A549 (cell line): ENCODE results near the gene LSS. TPM values are rescaled to one million over a fixed set of nuclear protein-coding genes. Genes with fewer than 3 reads are reported as not detected.

Source experiments
- ATAC-seq, 2 experiments: fragments of 200-7000 bp in 1 of 2; fragments of >200 bp in 1 of 2; cut with Nextera tagmentation in 1 of 2; cut with Tn5 transposase in 1 of 2; 3 replicates each; pipeline versions ENCODE4 v1.8.0 to v1.9.1; 2018 to 2020; ENCODE audit warnings: mild to moderate bottlenecking in 1 of 2, moderate library complexity in 1 of 2
- CTCF ChIA-PET: fragments of 300-600 bp; sonication (Branson Sonifier 250); formaldehyde crosslinking; extraction: SDS; loops from one replicate; lab custom pipeline; 2021; ENCODE audit warnings: antibody characterized with exemption, inconsistent platforms; lab: Yijun Ruan, JAX
- POLR2A ChIA-PET: fragments of 350-600 bp; formaldehyde crosslinking; extraction: SDS; loops from one replicate; lab custom pipeline; 2021; ENCODE audit warnings: antibody characterized with exemption, inconsistent platforms; lab: Yijun Ruan, JAX
- DNase-seq, 2 experiments: peaks; one replicate each; pipeline versions ENCODE4 v3.0.0 to v3.0.0-alpha.2; 2011 to 2016; ENCODE audit warnings: low read depth in 1 of 2, low spot score in 1 of 2
- FAIRE-seq: peaks from 2 replicates; lab custom pipeline; 2011; peaks lifted over from hg19 to GRCh38; lab: Jason Lieb, UNC
- H3K27ac ChIP-seq, 2 experiments: fragments of >200 bp; sonication (Bioruptor Twin); formaldehyde crosslinking; 3 replicates each; pipeline ENCODE4 v1.5.1; 2016 to 2017
- H3K4me1 ChIP-seq: fragments of >200 bp; sonication (Bioruptor Twin); formaldehyde crosslinking; 3 replicates; pipeline ENCODE4 v1.6.1; 2016
- H3K4me2 ChIP-seq: fragments of >200 bp; sonication (Bioruptor Twin); formaldehyde crosslinking; 3 replicates; pipeline ENCODE4 v1.6.1; 2016
- H3K4me3 ChIP-seq: fragments of >200 bp; sonication (Bioruptor Twin); formaldehyde crosslinking; 3 replicates; pipeline ENCODE4 v1.5.1; 2016
- H3K9me3 ChIP-seq: fragments of >200 bp; sonication (Bioruptor Twin); formaldehyde crosslinking; 3 replicates; pipeline ENCODE4 v1.6.1; 2016
- CBX2 ChIP-seq: fragments of 200-600 bp; sonication (generic); IDR thresholded peaks from 2 replicates; pipeline ENCODE4 v1.6.1; 2016; ENCODE audit warnings: low read depth, mild to moderate bottlenecking, borderline replicate concordance
- CHD4 ChIP-seq: fragments of 200-600 bp; sonication (generic); IDR thresholded peaks from 2 replicates; pipeline ENCODE4 v1.6.1; 2016; ENCODE audit warnings: antibody characterized with exemption, mild to moderate bottlenecking, borderline replicate concordance
- EHF ChIP-seq: fragments of 250-450 bp; sonication (Bioruptor Pico); IDR thresholded peaks from 2 replicates; pipeline ENCODE4 v1.5.0; 2020; ENCODE audit warnings: mild to moderate bottlenecking
- ESRRA ChIP-seq: fragments of 150-350 bp; IDR thresholded peaks from 2 replicates; pipeline ENCODE4 v1.6.1; 2014; ENCODE audit warnings: mild to moderate bottlenecking, low read length, borderline replicate concordance
- FOSB ChIP-seq: fragments of 250-450 bp; sonication (Bioruptor Pico); IDR thresholded peaks from 2 replicates; pipeline ENCODE4 v1.5.0; 2020; ENCODE audit warnings: mild to moderate bottlenecking, moderate library complexity
- HOXB13 ChIP-seq: fragments of 250-450 bp; sonication (Bioruptor Pico); IDR thresholded peaks from 2 replicates; pipeline ENCODE4 v1.5.0; 2020; ENCODE audit warnings: low read depth, mild to moderate bottlenecking, moderate library complexity
- HOXB5 ChIP-seq: fragments of 250-450 bp; sonication (Bioruptor Pico); IDR thresholded peaks from 2 replicates; pipeline ENCODE4 v1.5.0; 2020; ENCODE audit warnings: mild to moderate bottlenecking, moderate library complexity
- JUNB ChIP-seq: fragments of >200 bp; sonication (Bioruptor Twin); formaldehyde crosslinking; IDR thresholded peaks from 2 replicates; pipeline ENCODE4 v1.6.1; 2016
- KDM5A ChIP-seq: fragments of 200-600 bp; sonication (generic); IDR thresholded peaks from 2 replicates; pipeline ENCODE4 v1.6.1; 2016; ENCODE audit warnings: antibody characterized with exemption, mild to moderate bottlenecking
- POLR2A ChIP-seq: IDR thresholded peaks from 2 replicates; pipeline ENCODE4 v1.6.1; 2012; ENCODE audit warnings: mild to moderate bottlenecking, low read length
- POLR2AphosphoS2 ChIP-seq: conservative IDR thresholded peaks from 2 replicates; pipeline ENCODE4 v1.6.1; 2012; ENCODE audit warnings: low read length, improper control_type of control experiment, inconsistent platforms
- RAD21 ChIP-seq, 2 experiments: fragments of >200 bp in 1 of 2; sonication (Bioruptor Twin) in 1 of 2; formaldehyde crosslinking in 1 of 2; IDR thresholded peaks in 1 of 2; conservative IDR thresholded peaks in 1 of 2; 2 replicates in 1 of 2; 3 replicates in 1 of 2; pipeline ENCODE4 v1.6.1; 2012 to 2018; ENCODE audit warnings: inconsistent platforms in 1 of 2
- SMC3 ChIP-seq: fragments of >200 bp; sonication (Bioruptor Twin); formaldehyde crosslinking; IDR thresholded peaks from 3 replicates; pipeline ENCODE4 v1.6.1; 2018; ENCODE audit warnings: inconsistent platforms
- SREBF2 ChIP-seq: fragments of 450-650 bp; IDR thresholded peaks from 2 replicates; pipeline ENCODE4 v1.6.1; 2014; ENCODE audit warnings: mild to moderate bottlenecking, moderate library complexity
- WGBS: methylation state at CpG from one replicate; pipeline ENCODE4 v1.1.6; 2017; ENCODE audit errors: missing lambda C conversion rate; 5-methylcytosine and 5-hydroxymethylcytosine counted together
- polyA plus RNA-seq, 4 experiments: library from polyadenylated mRNA; depleted of rRNA in 3 of 4; stranded (reverse); fragments of >200 nt; fragmentation: RNase III in 1 of 4; extraction: RNeasy Plus Mini Kit Qiagen cat#74134 plus additional on column Dnase treatment in 1 of 4; gene quantifications; 2 replicates in 3 of 4; 3 replicates in 1 of 4; pipeline ENCODE4 v1.2.3, GENCODE V29; 2011 to 2017
- TF ChIP-seq, protein P1 (sequence below): fragments of 200-600 bp; sonication (generic); IDR thresholded peaks from 2 replicates; pipeline ENCODE4 v1.6.1; 2016; ENCODE audit warnings: antibody characterized with exemption, mild to moderate bottlenecking, moderate library complexity
- TF ChIP-seq, protein P2 (sequence below): fragments of 250-450 bp; sonication (Bioruptor Pico); IDR thresholded peaks from 2 replicates; pipeline ENCODE4 v1.5.0; 2020; ENCODE audit warnings: low read depth, mild to moderate bottlenecking, moderate library complexity
- TF ChIP-seq, protein P3 (sequence below): IDR thresholded peaks from 2 replicates; pipeline ENCODE4 v1.6.1; 2012
- TF ChIP-seq, protein P4 (sequence below): fragments of 250-450 bp; sonication (Bioruptor Pico); IDR thresholded peaks from 2 replicates; pipeline ENCODE4 v1.5.0; 2021; ENCODE audit warnings: mild to moderate bottlenecking, moderate library complexity, borderline replicate concordance

The LSS gene
- polyA plus RNA-seq, 2 of the 4 experiments (the other 2 are of a cell fraction): 9.5 to 22.0 TPM

DNA sequence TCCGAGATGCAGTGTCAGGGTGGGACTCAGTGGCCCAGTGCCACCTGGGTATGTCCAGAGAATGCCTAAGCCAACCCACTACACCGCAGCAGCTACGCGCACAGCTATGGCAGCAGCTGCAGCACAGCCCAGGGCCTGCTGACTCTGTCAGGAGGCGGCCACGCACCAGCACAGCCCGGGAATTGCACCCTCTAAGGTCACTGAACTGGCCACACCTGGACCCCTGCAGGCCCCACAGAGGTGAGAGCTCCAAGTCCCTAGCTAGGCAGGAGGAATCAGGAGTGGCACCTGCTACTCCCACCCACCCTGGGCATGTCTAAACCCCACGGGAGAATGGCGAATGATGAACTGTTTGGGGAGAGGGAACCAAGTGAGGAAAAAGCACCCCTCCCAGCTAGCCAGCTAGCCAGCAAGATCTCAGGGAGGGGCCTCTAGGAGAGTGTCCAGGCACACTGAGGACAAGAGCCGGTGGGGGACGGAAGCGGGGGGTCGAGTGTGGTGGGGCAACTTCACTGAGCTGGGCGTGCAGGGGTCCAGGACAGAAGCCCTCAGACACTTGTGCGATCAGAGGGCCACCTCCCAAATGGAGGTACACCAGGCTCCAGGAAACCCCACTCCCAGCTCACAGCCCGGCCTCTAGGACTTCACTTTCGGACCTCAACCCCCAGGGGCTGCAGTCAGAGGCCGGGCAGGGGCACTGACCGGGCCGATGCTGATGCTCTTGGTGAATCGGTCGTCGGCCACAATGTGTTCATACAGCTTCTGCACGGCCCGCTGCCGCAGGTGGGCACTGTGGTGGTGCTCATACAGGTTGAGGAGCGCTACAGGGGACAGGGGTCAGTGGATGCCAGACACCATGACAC lies 13.9 kb downstream of the LSS start:
- Histone ChIP-seq H3K4me1 (no peaks in the 10 kb centered on the region), H3K4me2 (no peak overlapping the region), H3K27ac (no peak overlapping the region), H3K9me3 (no peaks in the 10 kb centered on the region), H3K4me3 (no peak overlapping the region)
- ATAC-seq (no peak), FAIRE-seq (no peak), DNase-seq (no peak)
- POLR2A ChIA-PET: no interaction called here
- 88% methylated on average over 9 of the region's 27 CpGs for WGBS
- CTCF ChIA-PET: interaction anchor here (0.8 to 2.3 kb wide), 4 partner anchors 10 to 20 kb away, joined by 3 to 7 read pairs (median 4); partner anchors contain the start of gene LSS
- no peak for TF ChIP-seq RAD21 (conservative IDR thresholded peaks at IDR 0.05 in 1 of 2, IDR thresholded peaks at IDR 0.05 in 1 of 2)
- no peak for TF ChIP-seq CBX2
- no peak for TF ChIP-seq POLR2A
- TF ChIP-seq HOXB13: no peak

DNA sequence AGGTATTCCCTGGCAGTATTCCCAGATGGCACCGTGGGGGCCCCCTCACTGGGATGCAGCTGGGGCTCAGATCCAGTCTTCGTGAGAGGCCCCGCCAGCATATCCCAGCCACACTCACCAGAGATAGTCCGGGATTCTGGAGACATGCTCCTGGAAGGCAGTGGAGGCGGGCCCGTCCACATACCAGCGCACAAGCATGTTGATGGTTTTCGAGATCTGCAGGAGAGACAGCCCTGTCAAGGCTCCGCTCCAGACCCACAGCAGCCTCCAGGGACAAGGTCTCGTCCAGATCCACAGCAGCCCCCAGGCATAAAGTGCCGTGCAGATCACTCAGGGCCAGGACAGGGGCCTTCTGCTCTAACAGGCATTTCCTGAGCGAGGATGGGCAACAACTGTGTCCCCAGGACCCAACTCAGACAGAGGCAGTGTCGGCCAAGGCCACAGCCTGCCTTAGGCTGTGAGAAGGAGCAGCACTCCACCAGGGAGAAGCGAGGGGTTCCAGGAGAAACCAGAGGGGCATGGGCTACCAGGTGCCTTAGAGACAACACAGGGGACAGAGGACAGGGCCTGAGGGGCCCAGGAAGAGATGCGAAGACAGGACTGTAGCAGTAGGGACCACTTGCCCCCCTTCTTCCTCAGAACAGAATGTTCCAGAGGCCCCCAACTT lies 14.8 kb downstream of the LSS start:
- DNase-seq: no peak
- no peaks in the 10 kb centered on the region for H3K9me3 ChIP-seq
- no peak for ATAC-seq
- no peak for FAIRE-seq
- no peak overlapping the region for H3K4me3 ChIP-seq
- POLR2A ChIA-PET: no interaction called here
- CTCF ChIA-PET: no interaction called here
- H3K27ac ChIP-seq: no peak overlapping the region
- no peaks in the 10 kb centered on the region for H3K4me1 ChIP-seq
- no peak overlapping the region for H3K4me2 ChIP-seq
- WGBS: 88% methylated on average over 9 of the region's 15 CpGs
- no peak for TF ChIP-seq HOXB5
- no peak for TF ChIP-seq JUNB
- TF ChIP-seq, protein P1, sequence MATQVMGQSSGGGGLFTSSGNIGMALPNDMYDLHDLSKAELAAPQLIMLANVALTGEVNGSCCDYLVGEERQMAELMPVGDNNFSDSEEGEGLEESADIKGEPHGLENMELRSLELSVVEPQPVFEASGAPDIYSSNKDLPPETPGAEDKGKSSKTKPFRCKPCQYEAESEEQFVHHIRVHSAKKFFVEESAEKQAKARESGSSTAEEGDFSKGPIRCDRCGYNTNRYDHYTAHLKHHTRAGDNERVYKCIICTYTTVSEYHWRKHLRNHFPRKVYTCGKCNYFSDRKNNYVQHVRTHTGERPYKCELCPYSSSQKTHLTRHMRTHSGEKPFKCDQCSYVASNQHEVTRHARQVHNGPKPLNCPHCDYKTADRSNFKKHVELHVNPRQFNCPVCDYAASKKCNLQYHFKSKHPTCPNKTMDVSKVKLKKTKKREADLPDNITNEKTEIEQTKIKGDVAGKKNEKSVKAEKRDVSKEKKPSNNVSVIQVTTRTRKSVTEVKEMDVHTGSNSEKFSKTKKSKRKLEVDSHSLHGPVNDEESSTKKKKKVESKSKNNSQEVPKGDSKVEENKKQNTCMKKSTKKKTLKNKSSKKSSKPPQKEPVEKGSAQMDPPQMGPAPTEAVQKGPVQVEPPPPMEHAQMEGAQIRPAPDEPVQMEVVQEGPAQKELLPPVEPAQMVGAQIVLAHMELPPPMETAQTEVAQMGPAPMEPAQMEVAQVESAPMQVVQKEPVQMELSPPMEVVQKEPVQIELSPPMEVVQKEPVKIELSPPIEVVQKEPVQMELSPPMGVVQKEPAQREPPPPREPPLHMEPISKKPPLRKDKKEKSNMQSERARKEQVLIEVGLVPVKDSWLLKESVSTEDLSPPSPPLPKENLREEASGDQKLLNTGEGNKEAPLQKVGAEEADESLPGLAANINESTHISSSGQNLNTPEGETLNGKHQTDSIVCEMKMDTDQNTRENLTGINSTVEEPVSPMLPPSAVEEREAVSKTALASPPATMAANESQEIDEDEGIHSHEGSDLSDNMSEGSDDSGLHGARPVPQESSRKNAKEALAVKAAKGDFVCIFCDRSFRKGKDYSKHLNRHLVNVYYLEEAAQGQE: no peak
- TF ChIP-seq, protein P2, sequence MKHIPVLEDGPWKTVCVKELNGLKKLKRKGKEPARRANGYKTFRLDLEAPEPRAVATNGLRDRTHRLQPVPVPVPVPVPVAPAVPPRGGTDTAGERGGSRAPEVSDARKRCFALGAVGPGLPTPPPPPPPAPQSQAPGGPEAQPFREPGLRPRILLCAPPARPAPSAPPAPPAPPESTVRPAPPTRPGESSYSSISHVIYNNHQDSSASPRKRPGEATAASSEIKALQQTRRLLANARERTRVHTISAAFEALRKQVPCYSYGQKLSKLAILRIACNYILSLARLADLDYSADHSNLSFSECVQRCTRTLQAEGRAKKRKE (CRISPR knock-in tag): no peak
- TF ChIP-seq SREBF2: no peak

DNA sequence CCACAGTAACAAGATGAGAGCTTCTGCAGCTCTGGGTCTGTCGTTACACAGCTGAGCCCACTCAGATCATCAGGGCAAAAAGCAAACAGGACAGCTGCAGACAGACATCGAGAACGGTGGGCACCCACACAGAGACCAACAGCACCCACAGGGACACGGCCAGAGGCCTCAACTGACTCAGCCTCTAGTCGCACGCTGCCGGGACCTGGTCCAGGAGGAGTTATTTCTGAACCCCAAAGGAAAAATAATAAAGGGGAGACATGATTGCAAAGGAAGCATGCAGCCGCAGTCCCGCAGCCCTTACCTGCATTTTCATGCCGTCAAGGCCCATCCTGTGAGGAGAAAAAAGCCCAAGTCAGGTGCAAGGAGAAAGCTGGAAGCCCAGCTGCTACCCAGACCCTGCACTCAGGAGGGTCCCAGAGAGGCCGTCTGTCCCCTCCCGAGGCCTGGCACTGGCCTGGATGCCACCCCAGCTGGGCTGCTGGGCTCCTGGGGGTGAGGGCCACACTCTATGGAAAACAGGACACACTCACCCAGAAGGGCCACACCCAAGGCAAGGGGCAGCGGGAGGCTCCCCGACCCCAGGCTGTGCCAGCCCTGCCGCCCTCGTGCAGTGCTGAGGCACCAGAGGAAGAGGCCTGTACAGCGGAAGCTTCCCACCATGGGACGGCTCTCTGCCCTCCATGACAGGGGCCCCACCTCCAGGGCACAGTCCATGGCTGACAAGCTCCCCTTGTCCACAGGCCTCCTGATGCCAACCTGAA lies 15.7 kb downstream of the LSS start:
- H3K4me1 ChIP-seq: no peaks in the 10 kb centered on the region
- ATAC-seq (no peak), FAIRE-seq (no peak), DNase-seq (no peak)
- TF ChIP-seq, protein P1: no peak
- TF ChIP-seq FOSB (no peak), CHD4 (no peak), SMC3 (no peak), KDM5A (no peak), RAD21 (conservative IDR thresholded peaks at IDR 0.05 in 1 of 2, IDR thresholded peaks at IDR 0.05 in 1 of 2) (no peak), EHF (CRISPR knock-in tag) (no peak), CBX2 (no peak), POLR2AphosphoS2 (no peak), ESRRA (no peak)
- TF ChIP-seq, protein P3, sequence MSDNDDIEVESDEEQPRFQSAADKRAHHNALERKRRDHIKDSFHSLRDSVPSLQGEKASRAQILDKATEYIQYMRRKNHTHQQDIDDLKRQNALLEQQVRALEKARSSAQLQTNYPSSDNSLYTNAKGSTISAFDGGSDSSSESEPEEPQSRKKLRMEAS: no peak
- TF ChIP-seq, protein P4, sequence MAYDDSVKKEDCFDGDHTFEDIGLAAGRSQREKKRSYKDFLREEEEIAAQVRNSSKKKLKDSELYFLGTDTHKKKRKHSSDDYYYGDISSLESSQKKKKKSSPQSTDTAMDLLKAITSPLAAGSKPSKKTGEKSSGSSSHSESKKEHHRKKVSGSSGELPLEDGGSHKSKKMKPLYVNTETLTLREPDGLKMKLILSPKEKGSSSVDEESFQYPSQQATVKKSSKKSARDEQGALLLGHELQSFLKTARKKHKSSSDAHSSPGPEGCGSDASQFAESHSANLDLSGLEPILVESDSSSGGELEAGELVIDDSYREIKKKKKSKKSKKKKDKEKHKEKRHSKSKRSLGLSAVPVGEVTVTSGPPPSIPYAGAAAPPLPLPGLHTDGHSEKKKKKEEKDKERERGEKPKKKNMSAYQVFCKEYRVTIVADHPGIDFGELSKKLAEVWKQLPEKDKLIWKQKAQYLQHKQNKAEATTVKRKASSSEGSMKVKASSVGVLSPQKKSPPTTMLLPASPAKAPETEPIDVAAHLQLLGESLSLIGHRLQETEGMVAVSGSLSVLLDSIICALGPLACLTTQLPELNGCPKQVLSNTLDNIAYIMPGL (CRISPR knock-in tag): no peak
- H3K4me3 ChIP-seq: no peak overlapping the region
- no peak overlapping the region for H3K4me2 ChIP-seq
- no peak overlapping the region for H3K27ac ChIP-seq
- 94% methylated on average over 10 of the region's 18 CpGs for WGBS
- ChIA-PET CTCF (interaction anchor here (1.4 kb wide), 1 partner anchor 12 kb away, joined by 3 read pairs; no protein-coding TSS in a partner anchor), POLR2A (no interaction called here)
- H3K9me3 ChIP-seq: no peaks in the 10 kb centered on the region
